HG02571 (cell line): ENCODE results near the gene SHROOM2.
"Not testable (repeated sequence)": the region's sequence is repeated elsewhere in the genome, so short reads cannot be mapped to it uniquely, and the experiment has no call there.

Experiments used
- ATAC-seq: cut with Tn5 transposase; IDR thresholded peaks from one replicate; pipeline ENCODE4 v1.9.1; 2021; ENCODE audit warnings: mild to moderate bottlenecking, moderate library complexity; ENCODE audit not compliant: unreplicated experiment

SHROOM2 gene

GRCh38 chrX:9829308-9830267 lies 43.4 kb downstream of the SHROOM2 start:
- ATAC-seq: peak; percentile 92

- ATAC-seq: no peak
Measured at GRCh38 chrX:9832811-9833210, 46.6 kb downstream of the SHROOM2 start.

- ATAC-seq: no peak
Measured at GRCh38 chrX:9835585-9836210, 49.5 kb downstream of the SHROOM2 start.

GRCh38 chrX:9842541-9842940 lies 56.3 kb downstream of the SHROOM2 start:
- ATAC-seq: no peak

- no peak for ATAC-seq
Measured at GRCh38 chrX:9844936-9845577, 58.8 kb downstream of the SHROOM2 start.

GRCh38 chrX:9845578-9845952 lies 59.3 kb downstream of the SHROOM2 start:
- ATAC-seq: no peak

GRCh38 chrX:9846631-9847030 lies 60.4 kb downstream of the SHROOM2 start:
- no peak for ATAC-seq

GRCh38 chrX:9847071-9847470 lies 60.8 kb downstream of the SHROOM2 start:
- ATAC-seq: no peak

- ATAC-seq: no peak
Measured at GRCh38 chrX:9848718-9849479, 62.7 kb downstream of the SHROOM2 start.

GRCh38 chrX:9851890-9852289 lies 65.7 kb downstream of the SHROOM2 start:
- no peak for ATAC-seq

- no peak for ATAC-seq
Measured at GRCh38 chrX:9853307-9853706, 67.1 kb downstream of the SHROOM2 start.

GRCh38 chrX:9855561-9856283 lies 69.5 kb downstream of the SHROOM2 start:
- ATAC-seq: no peak

- no peak for ATAC-seq
Measured at GRCh38 chrX:9856588-9856987, 70.4 kb downstream of the SHROOM2 start.

- ATAC-seq: no peak
Measured at GRCh38 chrX:9857575-9858474, 71.6 kb downstream of the SHROOM2 start.

- ATAC-seq: not testable (repeated sequence)
Measured at GRCh38 chrX:9858684-9859083, 72.5 kb downstream of the SHROOM2 start.

- ATAC-seq: no peak
Measured at GRCh38 chrX:9859711-9860555, 73.7 kb downstream of the SHROOM2 start.

- no peak for ATAC-seq
Measured at GRCh38 chrX:9860826-9861225, 74.6 kb downstream of the SHROOM2 start.

- ATAC-seq: no peak
Measured at GRCh38 chrX:9861711-9862110, 75.5 kb downstream of the SHROOM2 start.
